GM13977 (cell line): ENCODE measurements around the gene DUOXA2.
"Not testable (repeated sequence)": the region's sequence is repeated elsewhere in the genome, so short reads cannot be mapped to it uniquely, and the experiment has no call there.

Source experiments
- DNase-seq: peaks from one replicate; pipeline ENCODE4 v3.0.0; 2012; ENCODE audit warnings: low spot score
- in situ Hi-C: fragments of 300-500 bp; cut with MboI; formaldehyde crosslinking; loops from one replicate; pipeline ENCODE4 v1.12.0; 2022; ENCODE audit warnings: low sequenced_read_pairs, low pct_unique_long_range_greater_than_20kb, mixed read lengths, inconsistent platforms; ENCODE audit not compliant: unreplicated experiment
- TF ChIP-seq, protein P1 (sequence below): IDR thresholded peaks from 2 replicates; pipeline ENCODE4 v1.5.1; 2012; ENCODE audit warnings: mild to moderate bottlenecking, control low read depth; ENCODE audit not compliant: insufficient read depth; ENCODE audit errors: extremely low read depth, missing control alignments

Gene DUOXA2

DNA sequence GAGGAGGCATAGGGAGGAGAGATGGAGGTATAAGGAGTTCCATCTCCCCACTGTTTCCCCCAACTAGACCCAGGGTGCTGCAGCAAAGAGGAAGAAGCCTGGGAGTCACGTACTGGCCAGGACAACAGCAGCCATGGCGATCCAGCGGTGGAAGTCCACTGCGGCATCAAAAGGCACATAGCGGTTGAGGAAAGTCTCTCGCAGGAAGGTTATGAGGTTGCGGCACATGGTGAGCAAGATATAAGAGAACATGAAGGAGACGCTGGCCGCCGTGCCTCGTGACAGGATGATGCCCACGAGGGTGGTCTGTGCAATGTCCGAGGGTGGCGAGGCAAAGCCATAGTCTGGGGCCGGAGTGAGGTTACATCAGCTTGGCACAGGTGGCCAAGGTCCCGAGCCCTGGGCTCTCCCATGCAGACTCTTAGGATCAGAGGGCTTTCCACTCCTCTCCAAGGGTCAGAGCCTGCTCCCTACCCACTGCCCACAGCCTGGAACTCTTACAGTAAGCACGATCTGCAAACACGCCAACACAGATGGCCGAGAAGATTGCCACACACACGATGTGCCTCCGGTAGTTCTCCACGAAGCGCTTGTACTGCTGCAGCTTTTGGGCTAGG, 14.5 kb upstream of the DUOXA2 start:
- in situ Hi-C loops = no loop called here
- no peak for DNase-seq
- TF ChIP-seq, protein P1, sequence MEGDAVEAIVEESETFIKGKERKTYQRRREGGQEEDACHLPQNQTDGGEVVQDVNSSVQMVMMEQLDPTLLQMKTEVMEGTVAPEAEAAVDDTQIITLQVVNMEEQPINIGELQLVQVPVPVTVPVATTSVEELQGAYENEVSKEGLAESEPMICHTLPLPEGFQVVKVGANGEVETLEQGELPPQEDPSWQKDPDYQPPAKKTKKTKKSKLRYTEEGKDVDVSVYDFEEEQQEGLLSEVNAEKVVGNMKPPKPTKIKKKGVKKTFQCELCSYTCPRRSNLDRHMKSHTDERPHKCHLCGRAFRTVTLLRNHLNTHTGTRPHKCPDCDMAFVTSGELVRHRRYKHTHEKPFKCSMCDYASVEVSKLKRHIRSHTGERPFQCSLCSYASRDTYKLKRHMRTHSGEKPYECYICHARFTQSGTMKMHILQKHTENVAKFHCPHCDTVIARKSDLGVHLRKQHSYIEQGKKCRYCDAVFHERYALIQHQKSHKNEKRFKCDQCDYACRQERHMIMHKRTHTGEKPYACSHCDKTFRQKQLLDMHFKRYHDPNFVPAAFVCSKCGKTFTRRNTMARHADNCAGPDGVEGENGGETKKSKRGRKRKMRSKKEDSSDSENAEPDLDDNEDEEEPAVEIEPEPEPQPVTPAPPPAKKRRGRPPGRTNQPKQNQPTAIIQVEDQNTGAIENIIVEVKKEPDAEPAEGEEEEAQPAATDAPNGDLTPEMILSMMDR = no peak

DNA sequence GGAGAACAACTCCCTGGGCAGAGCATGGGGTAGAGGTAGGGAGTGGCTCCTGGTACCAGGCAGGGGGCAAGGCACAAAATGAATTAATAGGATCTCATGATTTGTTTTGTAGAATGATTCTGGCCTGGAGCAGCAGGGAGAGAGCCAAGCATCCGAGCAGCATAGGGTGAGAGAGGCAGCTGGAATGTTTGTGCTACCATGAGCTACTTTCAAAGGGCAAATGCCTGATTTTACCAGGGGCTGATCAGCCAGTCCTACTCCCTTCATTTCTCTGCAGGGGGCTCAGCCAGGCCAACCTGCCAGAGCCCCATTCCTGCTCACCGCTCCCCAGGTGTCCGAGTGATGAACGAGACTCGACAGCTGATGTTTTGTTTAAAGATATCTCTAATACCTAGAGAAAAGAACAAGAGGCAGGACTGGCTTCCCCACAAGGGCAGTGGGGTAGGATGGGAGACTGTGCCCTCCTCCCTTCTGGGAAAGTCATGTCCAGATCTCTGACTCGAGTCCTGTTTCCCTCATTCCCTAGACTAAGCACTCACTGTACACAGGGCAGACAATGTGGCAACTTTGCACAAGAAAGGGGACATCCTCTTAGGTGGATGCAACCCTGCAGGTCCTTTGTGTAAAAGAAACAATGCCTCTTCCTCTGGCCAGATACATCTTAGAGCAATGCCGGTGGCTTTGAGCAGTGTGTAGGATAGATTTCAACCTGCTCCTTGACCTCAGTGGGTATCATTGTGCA, 13.1 kb upstream of the DUOXA2 start:
- TF ChIP-seq, protein P1 = no peak
- in situ Hi-C loops = no loop called here
- no peak for DNase-seq

DNA sequence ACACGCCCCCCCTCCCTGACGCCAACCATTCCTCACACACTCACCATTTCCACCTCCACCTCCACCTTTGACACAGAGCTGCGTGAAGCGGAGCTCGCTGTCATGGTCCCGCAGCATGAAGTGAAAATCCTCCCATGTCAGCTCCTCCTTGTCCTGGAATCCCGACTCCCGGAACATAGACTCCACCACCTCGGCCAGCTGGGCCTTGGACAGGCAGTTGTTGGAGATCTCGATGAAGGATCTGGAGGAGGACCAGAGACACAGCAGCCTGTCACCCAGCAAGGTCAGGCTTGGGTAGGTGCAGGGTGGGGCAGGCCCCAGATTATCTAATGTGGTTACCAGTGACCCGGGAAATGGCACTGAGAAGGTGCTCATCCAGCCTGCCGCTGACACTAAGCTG, 12.4 kb upstream of the DUOXA2 start:
- TF ChIP-seq, protein P1 = no peak
- in situ Hi-C loops = no loop called here
- no peak for DNase-seq

DNA sequence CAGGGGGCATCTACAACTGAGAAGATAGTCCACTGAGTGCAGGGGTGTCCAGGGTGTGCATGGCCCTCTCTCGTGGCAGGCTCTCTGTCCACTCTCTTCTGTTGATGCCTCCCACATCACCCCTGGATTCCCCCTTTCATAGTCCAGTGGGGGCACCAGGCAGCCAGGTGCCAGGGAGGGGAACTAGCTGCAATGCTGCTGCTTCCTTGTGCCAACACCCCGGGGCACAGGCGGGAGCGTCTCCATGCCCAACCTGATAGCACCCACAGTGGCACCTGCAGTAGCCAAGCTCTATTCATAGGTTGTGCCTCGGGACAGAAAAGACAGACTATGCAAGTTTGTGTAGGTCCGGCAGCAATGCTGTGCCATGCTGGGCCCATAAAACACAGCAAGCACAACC, 11.9 kb upstream of the DUOXA2 start:
- in situ Hi-C loops = no loop called here
- TF ChIP-seq, protein P1 = no peak
- no peak for DNase-seq

DNA sequence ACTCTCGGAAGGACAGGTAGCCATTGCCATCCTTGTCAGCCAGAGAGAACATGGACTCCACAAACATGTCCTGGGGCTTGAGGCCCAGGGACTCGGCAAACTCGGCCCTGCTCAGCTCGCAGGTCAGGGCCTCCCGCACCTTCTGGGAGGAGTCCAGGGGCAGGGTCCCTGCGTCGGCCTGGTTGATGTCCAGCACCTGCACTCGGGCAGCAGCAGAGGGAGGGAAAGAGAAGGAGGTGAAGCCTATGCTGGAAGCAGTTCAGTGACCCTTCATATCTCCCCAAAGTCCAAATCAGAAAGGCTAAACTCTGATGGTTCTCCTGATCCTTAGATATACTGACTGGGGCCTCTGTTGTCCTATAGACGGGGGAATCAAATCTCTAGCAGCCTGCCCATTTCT, 10.0 kb upstream of the DUOXA2 start:
- DNase-seq, in situ Hi-C loops: not testable (repeated sequence)

DNA sequence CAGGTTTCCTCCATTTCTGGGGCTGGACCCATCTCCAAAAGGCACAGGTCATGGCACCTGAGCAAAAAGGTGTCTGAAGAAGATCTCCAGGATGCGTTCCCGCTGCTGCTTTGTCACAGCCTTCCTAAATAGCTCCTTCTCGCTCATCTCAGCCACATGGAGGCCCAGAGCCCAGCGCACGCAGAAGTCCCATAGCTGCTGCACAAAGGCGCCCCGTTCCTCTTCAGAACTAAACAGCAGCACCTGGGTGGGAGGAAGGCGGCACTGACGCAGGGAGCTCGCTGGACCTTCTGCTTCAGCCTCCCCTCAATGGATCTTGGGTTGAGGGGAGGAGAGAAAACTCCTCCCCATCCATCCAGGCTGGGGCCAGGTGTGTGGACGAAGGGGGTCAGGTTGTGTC, 8.5 kb upstream of the DUOXA2 start:
- no peak for DNase-seq
- in situ Hi-C loops = no loop called here
- TF ChIP-seq, protein P1 = no peak

DNA sequence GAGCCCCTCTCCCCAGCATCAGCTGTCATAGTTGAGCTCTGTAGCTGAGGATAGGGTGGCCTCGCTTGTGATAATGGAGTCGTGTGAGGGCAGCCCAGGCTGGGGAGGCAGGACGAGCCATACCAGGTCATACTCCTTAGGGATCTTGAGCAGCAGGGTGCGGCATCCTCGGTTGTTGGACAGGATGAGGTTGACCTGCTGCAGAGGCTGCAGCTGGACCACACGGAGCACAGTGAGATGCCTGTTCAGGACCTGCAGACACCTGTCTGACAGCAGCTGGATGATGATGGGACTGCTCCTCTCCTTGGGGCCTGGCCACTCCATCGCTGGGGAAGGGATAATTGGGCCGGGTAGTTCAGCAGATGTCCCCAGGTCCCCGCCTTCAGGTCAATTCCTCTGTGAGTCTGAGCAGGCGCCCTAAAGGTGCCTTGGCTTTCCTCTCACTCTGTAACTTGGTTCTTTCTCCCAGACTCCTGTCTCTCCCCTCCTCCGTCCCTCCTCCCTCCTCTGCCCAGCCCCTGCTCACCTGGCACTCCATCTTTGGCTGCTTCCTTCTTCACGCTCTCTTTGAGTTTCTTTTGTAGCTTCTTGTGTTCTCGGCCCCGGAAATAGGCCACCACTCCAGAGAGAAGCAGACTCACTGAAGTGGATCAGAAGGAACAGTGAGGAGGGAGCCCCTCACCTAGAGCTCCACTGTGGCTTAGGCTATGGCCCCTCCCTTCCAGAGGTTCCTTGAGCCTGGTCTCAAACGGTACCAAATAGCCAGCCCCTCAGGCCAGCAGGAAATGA, 7.9 kb upstream of the DUOXA2 start:
- TF ChIP-seq, protein P1 = no peak
- in situ Hi-C loops = no loop called here
- DNase-seq = no peak
